CD14-positive monocyte (primary cell): ENCODE results near the gene ZNF423. TPM values are rescaled to one million over a fixed set of nuclear protein-coding genes. Genes with fewer than 3 reads are reported as not detected.

Experiments used
- DNase-seq, 3 donors: peaks; one replicate each; pipeline ENCODE4 v3.0.0-alpha.2; 2011 to 2022
- H2AFZ ChIP-seq: 2 replicates; pipeline ENCODE4 v1.6.0; 2012; ENCODE audit warnings: mild to moderate bottlenecking, low read depth, low read length, inconsistent platforms; ENCODE audit not compliant: insufficient read depth, poor library complexity, severe bottlenecking
- H3K27ac ChIP-seq, 2 donors: 1 replicate in 1 of 2; 2 replicates in 1 of 2; pipeline ENCODE4 v1.5.1; 2012 to 2013; ENCODE audit warnings: low read length in 2 of 2, control low read depth in 1 of 2, inconsistent platforms in 1 of 2, low read depth in 1 of 2, mild to moderate bottlenecking in 1 of 2
- H3K27me3 ChIP-seq, 2 donors: one replicate each; pipeline versions ENCODE4 v1.6.0 to v1.6.1; 2011 to 2013; ENCODE audit warnings: low read length in 2 of 2; ENCODE audit not compliant: control insufficient read depth in 2 of 2, insufficient read depth in 2 of 2
- H3K36me3 ChIP-seq, 2 donors: replicated peaks in 1 of 2; 1 replicate in 1 of 2; 2 replicates in 1 of 2; pipeline versions ENCODE4 v1.5.1 to v1.6.1; 2012 to 2013; ENCODE audit warnings: low read length in 2 of 2, control low read depth in 1 of 2, inconsistent platforms in 1 of 2, mild to moderate bottlenecking in 1 of 2; ENCODE audit not compliant: insufficient read depth in 2 of 2, control insufficient read depth in 1 of 2
- H3K4me1 ChIP-seq, 2 donors: 1 replicate in 1 of 2; 2 replicates in 1 of 2; pipeline versions ENCODE4 v1.5.1 to v1.6.1; 2012 to 2013; ENCODE audit warnings: low read length in 2 of 2, control low read depth in 1 of 2, inconsistent platforms in 1 of 2, mild to moderate bottlenecking in 1 of 2, moderate library complexity in 1 of 2; ENCODE audit not compliant: insufficient read depth in 2 of 2, control insufficient read depth in 1 of 2
- H3K4me2 ChIP-seq: replicated peaks from 2 replicates; pipeline ENCODE3; 2012; ENCODE audit warnings: low read length, moderate library complexity, mild to moderate bottlenecking; ENCODE audit not compliant: poor library complexity, severe bottlenecking; ENCODE audit errors: extremely low read depth
- H3K4me3 ChIP-seq, 3 experiments: fragments of 200-600 bp in 1 of 3; sonication (generic) in 1 of 3; replicated peaks in 1 of 3; 1 replicate in 2 of 3; 2 replicates in 1 of 3; pipeline ENCODE4 v1.5.1; 2011 to 2013; ENCODE audit warnings: low read length in 3 of 3, mild to moderate bottlenecking in 3 of 3, control low read depth in 2 of 3, low read depth in 2 of 3, inconsistent platforms in 1 of 3, moderate library complexity in 1 of 3
- H3K79me2 ChIP-seq: 2 replicates; pipeline ENCODE4 v1.6.0; 2012; ENCODE audit warnings: mild to moderate bottlenecking, control low read depth, inconsistent platforms, low read length, moderate library complexity; ENCODE audit not compliant: insufficient read depth
- H3K9ac ChIP-seq: 2 replicates; pipeline ENCODE4 v1.6.0; 2017; ENCODE audit warnings: low read length, mild to moderate bottlenecking; ENCODE audit not compliant: insufficient read depth, poor library complexity, severe bottlenecking
- H3K9me3 ChIP-seq, 2 donors: replicated peaks in 1 of 2; 1 replicate in 1 of 2; 2 replicates in 1 of 2; pipeline versions ENCODE4 v1.5.1 to v1.6.1; 2012 to 2013; ENCODE audit warnings: low read length in 2 of 2, control low read depth in 1 of 2; ENCODE audit not compliant: control insufficient read depth in 1 of 2, insufficient read depth in 1 of 2
- H4K20me1 ChIP-seq: 2 replicates; pipeline ENCODE4 v1.6.0; 2012; ENCODE audit warnings: mild to moderate bottlenecking, low read length, control low read depth, moderate library complexity; ENCODE audit not compliant: insufficient read depth
- H3K27ac Mint-ChIP-seq, 7 donors: one replicate each; pipeline ENCODE4 v1.8.0; 2020; ENCODE audit warnings: mild to moderate bottlenecking in 7 of 7, mixed read lengths in 7 of 7, moderate library complexity in 6 of 7, inconsistent platforms in 2 of 7
- H3K27me3 Mint-ChIP-seq, 3 donors: one replicate each; pipeline ENCODE4 v1.8.0; 2021 to 2022; ENCODE audit warnings: low read depth in 3 of 3, mild to moderate bottlenecking in 3 of 3, mixed read lengths in 3 of 3, moderate library complexity in 3 of 3, inconsistent platforms in 1 of 3
- H3K36me3 Mint-ChIP-seq, 2 donors: one replicate each; pipeline ENCODE4 v1.8.0; 2020; ENCODE audit warnings: mixed read lengths in 2 of 2, inconsistent platforms in 1 of 2, mild to moderate bottlenecking in 1 of 2
- H3K4me1 Mint-ChIP-seq: one replicate; pipeline ENCODE4 v1.8.0; 2020; ENCODE audit warnings: mild to moderate bottlenecking, mixed read lengths
- H3K4me3 Mint-ChIP-seq, 2 donors: one replicate each; pipeline ENCODE4 v1.8.0; 2020; ENCODE audit warnings: mild to moderate bottlenecking in 2 of 2, mixed read lengths in 2 of 2, moderate library complexity in 1 of 2
- H3K9me3 Mint-ChIP-seq, 7 donors: one replicate each; pipeline ENCODE4 v1.8.0; 2020 to 2022; ENCODE audit warnings: mixed read lengths in 7 of 7, mild to moderate bottlenecking in 6 of 7, moderate library complexity in 6 of 7, inconsistent platforms in 2 of 7
- CTCF ChIP-seq: fragments of 200-600 bp; IDR thresholded peaks from one replicate; pipeline ENCODE4 v1.8.0; 2022; ENCODE audit warnings: antibody characterized with exemption, mild to moderate bottlenecking
- WGBS: methylation state at CpG from one replicate; pipeline ENCODE4 v1.1.5; 2013; ENCODE audit warnings: missing lambda C conversion rate; ENCODE audit not compliant: insufficient coverage; 5-methylcytosine and 5-hydroxymethylcytosine counted together
- intact Hi-C, 2 donors: fragments of 100-400 bp; cut with micrococcal nuclease; formaldehyde crosslinking; loops; one replicate each; pipeline versions ENCODE4 v1.15.0 to v1.15.1; 2023
- polyA plus RNA-seq, 3 donors: library from polyadenylated mRNA; depleted of rRNA in 1 of 3; unstranded in 2 of 3; stranded (reverse) in 1 of 3; fragments of 300-500 nt in 2 of 3; fragments of >200 nt in 1 of 3; fragmentation: Illumina TruSeq in 2 of 3; gene quantifications; 1 replicate in 2 of 3; 2 replicates in 1 of 3; pipeline ENCODE4 v1.2.3, GENCODE V29; 2012 to 2021

Gene ZNF423
- polyA plus RNA-seq, 3 donors, result not detected

DNA sequence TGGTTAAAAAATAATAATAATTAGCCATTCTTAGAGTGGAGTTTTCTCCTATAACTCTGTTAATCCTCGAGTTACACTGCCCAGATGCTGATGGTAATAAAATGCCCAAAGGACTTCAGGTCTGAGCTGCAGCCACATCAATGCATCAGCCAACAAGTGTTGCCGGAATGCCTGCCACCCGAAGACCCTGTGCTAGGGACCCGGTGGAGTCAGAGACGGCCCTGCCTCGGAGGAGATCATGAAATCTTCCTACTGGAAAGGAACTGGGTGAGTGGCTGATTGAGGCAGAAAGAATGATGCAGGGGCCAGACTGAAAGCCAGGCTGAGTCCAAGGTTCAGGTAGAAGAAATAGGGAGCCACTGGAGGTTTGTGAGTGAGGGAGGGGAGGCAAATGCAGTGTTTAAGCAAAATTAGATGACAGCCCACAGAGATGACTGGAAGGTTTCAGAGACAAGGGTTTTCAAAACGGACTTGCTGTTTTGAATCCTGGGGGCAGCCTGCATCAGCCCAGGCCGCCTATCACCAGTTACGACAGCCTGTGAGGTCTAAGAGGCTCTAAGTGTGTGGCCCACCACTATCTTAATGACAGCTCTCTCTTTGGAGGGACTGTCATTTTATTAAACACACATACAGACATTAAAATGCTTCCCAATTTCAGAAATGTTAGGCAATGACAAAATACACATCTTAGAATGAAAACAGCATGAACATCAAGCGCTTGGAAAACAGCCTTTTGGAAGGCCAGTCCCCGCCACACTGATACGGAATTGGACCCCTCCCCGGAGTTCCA is 100.0 kb downstream of the ZNF423 start:
- H3K79me2 ChIP-seq, result no peaks in the 10 kb centered on the region
- no peaks in the 10 kb centered on the region for H3K36me3 ChIP-seq
- H3K27ac ChIP-seq, result no peak overlapping the region
- no peaks in the 10 kb centered on the region for H4K20me1 ChIP-seq
- H3K9me3 ChIP-seq, result no peaks in the 10 kb centered on the region
- peaks cover 0 to 7% (median 0%) of the 10 kb centered on the region in 3 donors for H3K27me3 Mint-ChIP-seq
- no peak for TF ChIP-seq CTCF
- H3K9ac ChIP-seq, result no peak overlapping the region
- H2AFZ ChIP-seq, result peak overlapping the region; percentile 89
- H3K9me3 Mint-ChIP-seq, result peaks cover 0 to 3% (median 0%) of the 10 kb centered on the region in 7 donors
- peak overlapping the region in 1 of 3 experiments; percentile 78 for H3K4me3 ChIP-seq
- H3K4me1 Mint-ChIP-seq, result peaks cover 25% of the 10 kb centered on the region
- no peak for DNase-seq
- intact Hi-C loops, result no loop called here
- peak overlapping the region in 1 of 7 donors; percentile 37 for H3K27ac Mint-ChIP-seq
- H3K4me3 Mint-ChIP-seq, result no peak overlapping the region
- H3K4me1 ChIP-seq, result peaks cover 21 to 23% of the 10 kb centered on the region in 2 donors
- H3K36me3 Mint-ChIP-seq, result no peaks in the 10 kb centered on the region
- H3K27me3 ChIP-seq, result no peaks in the 10 kb centered on the region
- WGBS, result 79% methylated on average over 11 of the region's 13 CpGs
- H3K4me2 ChIP-seq, result peak overlapping the region; percentile 82

- H3K4me1 Mint-ChIP-seq, result peaks cover 25% of the 10 kb centered on the region
- peak overlapping the region; percentile 49 to 78 (median 54) for H3K4me3 ChIP-seq
Observed at GRCh38 chr16:49755313-49755620, 100.6 kb downstream of the ZNF423 start.

More at GRCh38 chr16:49755313-49755620, 100.6 kb downstream of the ZNF423 start:
- Histone ChIP-seq H2AFZ (peak overlapping the region; percentile 89), H3K4me2 (peak overlapping the region; percentile 82), H3K79me2 (no peaks in the 10 kb centered on the region), H3K4me1 (peaks cover 21 to 23% of the 10 kb centered on the region in 2 donors), H4K20me1 (no peaks in the 10 kb centered on the region), H3K9ac (peak overlapping the region; percentile 71), H3K36me3 (no peaks in the 10 kb centered on the region), H3K9me3 (no peaks in the 10 kb centered on the region), H3K27ac (peak overlapping the region; percentile 56 to 75), H3K27me3 (no peaks in the 10 kb centered on the region)
- peak overlapping the region in 4 of 7 donors; percentile 14 to 54 (median 30) for H3K27ac Mint-ChIP-seq
- no peaks in the 10 kb centered on the region for H3K36me3 Mint-ChIP-seq
- intact Hi-C loops, result no loop called here
- TF ChIP-seq CTCF, result no peak
- peak; percentile 4 to 10 (median 10) for DNase-seq
- H3K9me3 Mint-ChIP-seq, result peaks cover 0 to 3% (median 0%) of the 10 kb centered on the region in 7 donors
- H3K27me3 Mint-ChIP-seq, result peaks cover 2 to 7% (median 2%) of the 10 kb centered on the region in 3 donors
- peak overlapping the region; percentile 75 to 85 for H3K4me3 Mint-ChIP-seq
- WGBS, result 2% methylated on average over 5 of the region's 10 CpGs
